Fibroblast of the aortic adventitia (primary cell): ENCODE results near the gene ANKRD11. TPM values are rescaled to one million over a fixed set of nuclear protein-coding genes. Genes with fewer than 3 reads are reported as not detected.

Source experiments
- DNase-seq: peaks from one replicate; pipeline ENCODE4 v3.0.0-alpha.2; 2010; ENCODE audit warnings: low read depth
- H3K4me3 ChIP-seq: 2 replicates; pipeline ENCODE4 v1.5.1; 2011; ENCODE audit warnings: low read depth, mild to moderate bottlenecking, control low read depth, low read length, moderate library complexity
- CTCF ChIP-seq: IDR thresholded peaks from 2 replicates; pipeline ENCODE4 v1.5.1; 2011; ENCODE audit warnings: mild to moderate bottlenecking, low read length, control low read depth, inconsistent platforms; ENCODE audit not compliant: insufficient read depth
- total RNA-seq: library from RNA; depleted of rRNA; stranded (reverse); fragments of >200 nt; gene quantifications from 2 replicates; pipeline ENCODE4 v1.2.3, GENCODE V29; 2012; ENCODE audit warnings: low replicate concordance

The ANKRD11 gene
- total RNA-seq, 1 donor, result 78.9 TPM

GRCh38 chr16:89400740-89401139, 89.6 kb downstream of the ANKRD11 start:
- no peak for DNase-seq
- no peak for TF ChIP-seq CTCF
- H3K4me3 ChIP-seq, result no peak overlapping the region

GRCh38 chr16:89398924-89399323, 91.4 kb downstream of the ANKRD11 start:
- H3K4me3 ChIP-seq, result no peak overlapping the region
- no peak for TF ChIP-seq CTCF
- no peak for DNase-seq

GRCh38 chr16:89397331-89397861, 93.0 kb downstream of the ANKRD11 start:
- no peak for DNase-seq
- TF ChIP-seq CTCF, result no peak
- no peak overlapping the region for H3K4me3 ChIP-seq

GRCh38 chr16:89396156-89396555, 94.2 kb downstream of the ANKRD11 start:
- no peak overlapping the region for H3K4me3 ChIP-seq
- no peak for DNase-seq
- TF ChIP-seq CTCF, result no peak

- peak; percentile 99 for DNase-seq
- no peak overlapping the region for H3K4me3 ChIP-seq
- TF ChIP-seq CTCF, result no peak
Observed at GRCh38 chr16:89395150-89396142, 94.9 kb downstream of the ANKRD11 start.

- TF ChIP-seq CTCF, result no peak
- DNase-seq, result peak; percentile 30
- H3K4me3 ChIP-seq, result no peak overlapping the region
Observed at GRCh38 chr16:89393738-89394406, 96.5 kb downstream of the ANKRD11 start.
